ENCODE measurements around the gene NAP1L4. TPM values are rescaled to one million over a fixed set of nuclear protein-coding genes. Genes with fewer than 3 reads are reported as not detected.

The NAP1L4 gene
- total and polyA plus RNA-seq, 2 of the 4 experiments (the other 2 are of a cell fraction) = 71.5 to 80.7 TPM

DNA sequence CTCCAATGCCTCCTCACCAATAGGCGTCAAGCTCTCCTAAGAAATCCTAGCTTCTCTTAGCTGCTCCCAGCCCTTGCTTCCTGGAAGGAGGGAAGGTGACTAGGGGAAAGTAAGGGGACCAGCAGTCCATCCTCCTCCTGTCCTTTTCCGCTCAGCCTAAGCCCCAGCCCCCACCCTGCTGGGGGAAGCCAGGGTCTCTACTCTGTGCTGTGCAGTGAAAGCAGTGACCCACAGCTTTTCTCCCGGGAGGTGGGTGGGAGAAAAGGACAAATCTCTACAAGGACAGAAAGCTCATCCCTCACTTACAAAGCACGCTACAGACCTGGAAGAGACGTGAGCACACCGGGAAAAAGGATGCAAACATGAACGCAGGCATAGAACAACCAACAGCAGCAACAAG, 32.0 kb downstream of the NAP1L4 start:
- H3K23ac ChIP-seq (ENCODE audit: low read depth, low read length) = no peak overlapping the region
- no CpG with 5 or more reads among the region's 7 CpGs for WGBS, 2 experiments (ENCODE audit: extremely low coverage in 2 of 2, insufficient read length in 1 of 2)
- no peak overlapping the region for H2BK20ac ChIP-seq (ENCODE audit: low read depth, low read length)
- no peak overlapping the region for H4K5ac ChIP-seq (ENCODE audit: low read depth, low read length)
- in situ Hi-C loops (cut with MboI; ENCODE audit: low sequenced_read_pairs) (no loop called here), intact Hi-C loops (cut with micrococcal nuclease) (no loop called here), dilution Hi-C loops (cut with HindIII; ENCODE audit: low sequenced_read_pairs, unreplicated experiment) (no loop called here)
- H2AK9ac ChIP-seq (replicated peaks; ENCODE audit: low read depth, low read length, poor library complexity) = no peak overlapping the region
- no peak overlapping the region for H2AFZ ChIP-seq (replicated peaks; ENCODE audit: low read length, poor library complexity)
- DNase-seq (no peak), ATAC-seq (ENCODE audit: low read depth) (no peak)
- no peak overlapping the region for H3K4me2 ChIP-seq (ENCODE audit: low read depth, low read length)
- H3K4me1 ChIP-seq (ENCODE audit: control insufficient read depth, insufficient read depth, low read length) = peaks cover 9% of the 10 kb centered on the region; the same call in 1 of the 2 replicates
- no peak overlapping the region for H3K27ac ChIP-seq (ENCODE audit: insufficient read depth, low read length)
- POLR2A ChIA-PET (ENCODE audit: unreplicated experiment) = no interaction called here
- H3K9me1 ChIP-seq (ENCODE audit: insufficient read depth, low read length) = peaks cover 22% of the 10 kb centered on the region
- H3K4me3 ChIP-seq (ENCODE audit: insufficient read depth, low read depth, low read length) = no peak overlapping the region
- H2BK15ac ChIP-seq (ENCODE audit: low read depth, low read length) = no peak overlapping the region
- no peak overlapping the region for H2AK5ac ChIP-seq (ENCODE audit: low read depth, low read length)
- H3K36me3 ChIP-seq (ENCODE audit: control insufficient read depth, insufficient read depth, low read length) = peaks cover 60% of the 10 kb centered on the region
- peaks cover 10% of the 10 kb centered on the region for H4K20me1 ChIP-seq (ENCODE audit: insufficient read depth, low read length)
- no peak overlapping the region for H2BK120ac ChIP-seq (ENCODE audit: low read depth, low read length)
- no peak overlapping the region for H2BK5ac ChIP-seq (ENCODE audit: low read depth, low read length, poor library complexity, severe bottlenecking)
- no peak overlapping the region for H3K56ac ChIP-seq (ENCODE audit: extremely low read depth, insufficient read depth, low read length)
- H3K27me3 ChIP-seq (ENCODE audit: control insufficient read depth, insufficient read depth, low read length) = no peaks in the 10 kb centered on the region
- no peak overlapping the region for H3K14ac ChIP-seq (replicated peaks; ENCODE audit: low read depth, low read length)
- H3K4ac ChIP-seq (ENCODE audit: low read depth, low read length) = no peak overlapping the region
- peaks cover 47 to 71% of the 10 kb centered on the region in 2 experiments for H3K79me1 ChIP-seq (ENCODE audit: low read depth in 1 of 2, low read length in 2 of 2)
- H4K91ac ChIP-seq (ENCODE audit: insufficient read depth, low read depth, low read length) = no peak overlapping the region
- no TSS peak for BruUV-seq (replicated peaks)
- no peaks in the 10 kb centered on the region for H3K9me3 ChIP-seq (ENCODE audit: control insufficient read depth, insufficient read depth, low read length)
- H3K9ac ChIP-seq (ENCODE audit: low read depth, low read length) = no peak overlapping the region
- TF ChIP-seq BHLHE40 (IDR thresholded peaks at IDR 0.05; ENCODE audit: low read depth, low read length) (no peak), CHD1 (IDR thresholded peaks at IDR 0.05; ENCODE audit: low read depth, low read length) (no peak), NFE2L2 (IDR thresholded peaks at IDR 0.05; ENCODE audit: low read depth, low read length) (no peak), CEBPB (IDR thresholded peaks at IDR 0.05; ENCODE audit: low read depth, low read length) (no peak), MAZ (IDR thresholded peaks at IDR 0.05; ENCODE audit: borderline replicate concordance, low read depth, low read length) (no peak), SMC3 (IDR thresholded peaks at IDR 0.05; ENCODE audit: low read depth, low read length) (no peak)
- TF ChIP-seq, protein P1, sequence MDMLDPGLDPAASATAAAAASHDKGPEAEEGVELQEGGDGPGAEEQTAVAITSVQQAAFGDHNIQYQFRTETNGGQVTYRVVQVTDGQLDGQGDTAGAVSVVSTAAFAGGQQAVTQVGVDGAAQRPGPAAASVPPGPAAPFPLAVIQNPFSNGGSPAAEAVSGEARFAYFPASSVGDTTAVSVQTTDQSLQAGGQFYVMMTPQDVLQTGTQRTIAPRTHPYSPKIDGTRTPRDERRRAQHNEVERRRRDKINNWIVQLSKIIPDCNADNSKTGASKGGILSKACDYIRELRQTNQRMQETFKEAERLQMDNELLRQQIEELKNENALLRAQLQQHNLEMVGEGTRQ (IDR thresholded peaks at IDR 0.05; ENCODE audit: low read depth, low read length) = no peak
- TF ChIP-seq, protein P2, sequence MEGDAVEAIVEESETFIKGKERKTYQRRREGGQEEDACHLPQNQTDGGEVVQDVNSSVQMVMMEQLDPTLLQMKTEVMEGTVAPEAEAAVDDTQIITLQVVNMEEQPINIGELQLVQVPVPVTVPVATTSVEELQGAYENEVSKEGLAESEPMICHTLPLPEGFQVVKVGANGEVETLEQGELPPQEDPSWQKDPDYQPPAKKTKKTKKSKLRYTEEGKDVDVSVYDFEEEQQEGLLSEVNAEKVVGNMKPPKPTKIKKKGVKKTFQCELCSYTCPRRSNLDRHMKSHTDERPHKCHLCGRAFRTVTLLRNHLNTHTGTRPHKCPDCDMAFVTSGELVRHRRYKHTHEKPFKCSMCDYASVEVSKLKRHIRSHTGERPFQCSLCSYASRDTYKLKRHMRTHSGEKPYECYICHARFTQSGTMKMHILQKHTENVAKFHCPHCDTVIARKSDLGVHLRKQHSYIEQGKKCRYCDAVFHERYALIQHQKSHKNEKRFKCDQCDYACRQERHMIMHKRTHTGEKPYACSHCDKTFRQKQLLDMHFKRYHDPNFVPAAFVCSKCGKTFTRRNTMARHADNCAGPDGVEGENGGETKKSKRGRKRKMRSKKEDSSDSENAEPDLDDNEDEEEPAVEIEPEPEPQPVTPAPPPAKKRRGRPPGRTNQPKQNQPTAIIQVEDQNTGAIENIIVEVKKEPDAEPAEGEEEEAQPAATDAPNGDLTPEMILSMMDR (conservative IDR thresholded peaks at IDR 0.05; ENCODE audit: low read depth, low read length) = no peak
- H3K18ac ChIP-seq (ENCODE audit: low read depth, low read length) = no peak overlapping the region
- CTCF ChIA-PET = interaction anchor here (0.7 kb wide), 1 partner anchor 30 kb away, joined by 3 read pairs; no protein-coding TSS in a partner anchor
- H4K8ac ChIP-seq (ENCODE audit: low read depth in 2 of 2, low read length in 2 of 2) = no peak overlapping the region

Data from IMR-90 (cell line).